HCT116 (cell line): Measurements from ENCODE around the gene NKX1-1. TPM values are rescaled to one million over a fixed set of nuclear protein-coding genes. Genes with fewer than 3 reads are reported as not detected.

Experiments used
- ATAC-seq: fragments of 200-7000 bp; cut with Tn5 transposase; 2 replicates; pipeline ENCODE4 v1.9.1; 2020; ENCODE audit warnings: mild to moderate bottlenecking, moderate library complexity
- BruUV-seq: library from RNA; stranded (reverse); fragments of 400-500 nt; replicated peaks from 2 replicates; lab custom pipeline; 2021; lab: Mats Ljungman, UMichigan
- CTCF ChIA-PET: fragments of 300-600 bp; sonication (Branson Sonifier 250); formaldehyde crosslinking; loops from one replicate; lab custom pipeline; 2021; ENCODE audit warnings: antibody characterized with exemption; lab: Charles Lee
- POLR2A ChIA-PET: fragments of 300-600, 350-600 bp; sonication (Branson Sonifier 250); formaldehyde crosslinking; loops from one replicate; lab custom pipeline; 2021; ENCODE audit warnings: antibody characterized with exemption; lab: Charles Lee
- RAD21 ChIA-PET, 2 experiments: fragments of 300-600 bp; sonication (Branson Sonifier 250); formaldehyde crosslinking; loops; one replicate each; lab custom pipeline; 2023; ENCODE audit warnings: low total read pairs in 2 of 2; ENCODE audit not compliant: uncharacterized antibody in 2 of 2, unreplicated experiment in 2 of 2, low non-redundant PET in 1 of 2; lab: Charles Lee
- DNase-seq: peaks from one replicate; pipeline ENCODE4 v3.0.0-alpha.2; 2010; ENCODE audit warnings: low read depth, low spot score
- H2AFZ ChIP-seq: fragments of 200-600 bp; shearing (Covaris generic), sonication (generic); 2 replicates; pipeline ENCODE4 v1.6.1; 2017; ENCODE audit warnings: low read depth, mixed run types, mixed read lengths, antibody characterized with exemption, low read length; ENCODE audit not compliant: poor library complexity, severe bottlenecking
- H3K27ac ChIP-seq: 2 replicates; pipeline ENCODE4 v1.5.1; 2012; ENCODE audit warnings: low read depth, low read length
- H3K27me3 ChIP-seq: fragments of 200-600 bp; sonication (generic); 2 replicates; pipeline ENCODE4 v1.6.1; 2016; ENCODE audit warnings: mixed run types, low read length, mixed read lengths; ENCODE audit not compliant: insufficient read depth
- H3K36me3 ChIP-seq, 2 experiments: fragments of 200-500 bp in 1 of 2; fragments of 200-600 bp in 1 of 2; sonication (Bioruptor generic) in 1 of 2; sonication (generic) in 1 of 2; 2 replicates each; pipeline versions ENCODE4 v1.5.1 to v1.6.1; 2014 to 2016; ENCODE audit warnings: low read length in 2 of 2, inconsistent platforms in 1 of 2, mixed read lengths in 1 of 2, mixed run types in 1 of 2; ENCODE audit not compliant: insufficient read depth in 2 of 2, control insufficient read depth in 1 of 2
- H3K4me1 ChIP-seq, 2 experiments: fragments of 200-600 bp in 1 of 2; sonication (generic) in 1 of 2; 2 replicates each; pipeline versions ENCODE4 v1.5.1 to v1.6.1; 2012 to 2017; ENCODE audit warnings: low read length in 2 of 2, inconsistent platforms in 1 of 2, mild to moderate bottlenecking in 1 of 2, mixed read lengths in 1 of 2, mixed run types in 1 of 2, moderate library complexity in 1 of 2; ENCODE audit not compliant: insufficient read depth in 2 of 2, control insufficient read depth in 1 of 2
- H3K4me2 ChIP-seq: fragments of 200-600 bp; sonication (generic); 2 replicates; pipeline ENCODE4 v1.6.1; 2017; ENCODE audit warnings: mixed run types, low read length, mixed read lengths
- H3K4me3 ChIP-seq, 2 experiments: fragments of 200-600 bp in 1 of 2; sonication (generic) in 1 of 2; replicated peaks in 1 of 2; 2 replicates each; pipeline ENCODE4 v1.5.1; 2011 to 2016; ENCODE audit warnings: low read length in 2 of 2, control low read depth in 1 of 2, low read depth in 1 of 2, mild to moderate bottlenecking in 1 of 2, mixed read lengths in 1 of 2, mixed run types in 1 of 2
- H3K79me2 ChIP-seq: fragments of 200-600 bp; sonication (generic); 2 replicates; pipeline ENCODE4 v1.6.1; 2017; ENCODE audit warnings: mild to moderate bottlenecking, mixed run types, low read length, moderate library complexity, mixed read lengths; ENCODE audit not compliant: insufficient read depth
- H3K9ac ChIP-seq: fragments of 200-600 bp; sonication (generic); 2 replicates; pipeline ENCODE4 v1.6.1; 2016; ENCODE audit warnings: low read length, mixed read lengths
- H3K9me2 ChIP-seq: fragments of 200-600 bp; sonication (generic), shearing (Covaris generic); 2 replicates; pipeline ENCODE4 v1.6.1; 2017; ENCODE audit warnings: mixed run types, mild to moderate bottlenecking, moderate library complexity; ENCODE audit not compliant: insufficient read depth
- H3K9me3 ChIP-seq, 2 experiments: fragments of 200-500 bp in 1 of 2; fragments of 200-600 bp in 1 of 2; sonication (Bioruptor generic) in 1 of 2; sonication (generic) in 1 of 2; 2 replicates each; pipeline ENCODE4 v1.6.1; 2014 to 2017; ENCODE audit warnings: low read length in 2 of 2, mixed read lengths in 2 of 2, inconsistent platforms in 1 of 2, low read depth in 1 of 2, mild to moderate bottlenecking in 1 of 2, mixed run types in 1 of 2, moderate library complexity in 1 of 2; ENCODE audit not compliant: control insufficient read depth in 1 of 2, insufficient read depth in 1 of 2
- H4K20me1 ChIP-seq: fragments of 200-600 bp; sonication (generic), shearing (Covaris generic); 2 replicates; pipeline ENCODE4 v1.6.1; 2017; ENCODE audit warnings: mixed run types, mild to moderate bottlenecking, moderate library complexity; ENCODE audit not compliant: insufficient read depth
- CBX3 ChIP-seq: IDR thresholded peaks from 2 replicates; pipeline ENCODE4 v1.6.1; 2012; ENCODE audit warnings: low read depth
- FOSL1 ChIP-seq: IDR thresholded peaks from 2 replicates; pipeline ENCODE4 v1.6.1; 2012; ENCODE audit warnings: low read depth
- JUND ChIP-seq: IDR thresholded peaks from 2 replicates; pipeline ENCODE4 v1.6.1; 2012
- YY1 ChIP-seq: IDR thresholded peaks from 2 replicates; pipeline ENCODE4 v1.6.1; 2011; ENCODE audit warnings: low read length, low read depth, moderate library complexity, mild to moderate bottlenecking; ENCODE audit not compliant: insufficient replicate concordance; ENCODE audit errors: extremely low read depth
- ZNF274 ChIP-seq: fragments of 200-500 bp; sonication (Bioruptor generic); IDR thresholded peaks from 2 replicates; pipeline ENCODE4 v1.6.1; 2014; ENCODE audit warnings: mild to moderate bottlenecking, low read depth, low read length, inconsistent platforms
- intact Hi-C: fragments of 100-400 bp; cut with micrococcal nuclease; formaldehyde crosslinking; loops from 2 replicates; pipeline ENCODE4 v1.10.0; 2022
- total RNA-seq: library from RNA; stranded (reverse); gene quantifications from one replicate; pipeline ENCODE4 v1.2.1, GENCODE V29; 2021; ENCODE audit not compliant: unreplicated experiment
- TF ChIP-seq, protein P1 (sequence below): IDR thresholded peaks from 2 replicates; pipeline ENCODE4 v1.6.1; 2012
- TF ChIP-seq, protein P2 (sequence below), 3 experiments: fragments of 200-600 bp in 1 of 3; sonication (generic) in 1 of 3; IDR thresholded peaks in 2 of 3; conservative IDR thresholded peaks in 1 of 3; 2 replicates each; pipeline ENCODE4 v1.5.1; 2012 to 2017; ENCODE audit warnings: low read depth in 2 of 3, low read length in 2 of 3, antibody characterized with exemption in 1 of 3, borderline replicate concordance in 1 of 3, control low read depth in 1 of 3, mild to moderate bottlenecking in 1 of 3, mixed read lengths in 1 of 3, mixed run types in 1 of 3, moderate library complexity in 1 of 3; ENCODE audit not compliant: insufficient read depth in 1 of 3
- TF ChIP-seq, protein P3 (sequence below): IDR thresholded peaks from 2 replicates; pipeline ENCODE4 v1.6.1; 2012

Gene NKX1-1
- total RNA-seq, 1 experiment from 2014 or later = not detected

- Histone ChIP-seq H3K9ac (no peak overlapping the region), H3K9me2 (no peaks in the 10 kb centered on the region), H3K27me3 (no peaks in the 10 kb centered on the region), H3K4me3 (no peak overlapping the region), H3K36me3 (no peaks in the 10 kb centered on the region; a peak in 2 of 4 replicates), H3K4me1 (peaks cover 0 to 5% of the 10 kb centered on the region in 2 experiments; a peak in 1 of 4 replicates), H4K20me1 (no peaks in the 10 kb centered on the region), H2AFZ (no peak overlapping the region), H3K79me2 (no peaks in the 10 kb centered on the region), H3K27ac (no peak overlapping the region), H3K4me2 (no peak overlapping the region), H3K9me3 (no peaks in the 10 kb centered on the region)
- BruUV-seq = no TSS peak
- ATAC-seq (no peak), DNase-seq (no peak)
- RAD21 ChIA-PET = no interaction called here
- POLR2A ChIA-PET = no interaction called here
- TF ChIP-seq FOSL1 (no peak), YY1 (no peak), ZNF274 (no peak), JUND (no peak), CBX3 (no peak)
- TF ChIP-seq, protein P1, sequence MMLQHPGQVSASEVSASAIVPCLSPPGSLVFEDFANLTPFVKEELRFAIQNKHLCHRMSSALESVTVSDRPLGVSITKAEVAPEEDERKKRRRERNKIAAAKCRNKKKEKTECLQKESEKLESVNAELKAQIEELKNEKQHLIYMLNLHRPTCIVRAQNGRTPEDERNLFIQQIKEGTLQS = no peak
- TF ChIP-seq, protein P2, sequence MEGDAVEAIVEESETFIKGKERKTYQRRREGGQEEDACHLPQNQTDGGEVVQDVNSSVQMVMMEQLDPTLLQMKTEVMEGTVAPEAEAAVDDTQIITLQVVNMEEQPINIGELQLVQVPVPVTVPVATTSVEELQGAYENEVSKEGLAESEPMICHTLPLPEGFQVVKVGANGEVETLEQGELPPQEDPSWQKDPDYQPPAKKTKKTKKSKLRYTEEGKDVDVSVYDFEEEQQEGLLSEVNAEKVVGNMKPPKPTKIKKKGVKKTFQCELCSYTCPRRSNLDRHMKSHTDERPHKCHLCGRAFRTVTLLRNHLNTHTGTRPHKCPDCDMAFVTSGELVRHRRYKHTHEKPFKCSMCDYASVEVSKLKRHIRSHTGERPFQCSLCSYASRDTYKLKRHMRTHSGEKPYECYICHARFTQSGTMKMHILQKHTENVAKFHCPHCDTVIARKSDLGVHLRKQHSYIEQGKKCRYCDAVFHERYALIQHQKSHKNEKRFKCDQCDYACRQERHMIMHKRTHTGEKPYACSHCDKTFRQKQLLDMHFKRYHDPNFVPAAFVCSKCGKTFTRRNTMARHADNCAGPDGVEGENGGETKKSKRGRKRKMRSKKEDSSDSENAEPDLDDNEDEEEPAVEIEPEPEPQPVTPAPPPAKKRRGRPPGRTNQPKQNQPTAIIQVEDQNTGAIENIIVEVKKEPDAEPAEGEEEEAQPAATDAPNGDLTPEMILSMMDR (IDR thresholded peaks at IDR 0.05 in 2 of 3, conservative IDR thresholded peaks at IDR 0.05 in 1 of 3; ENCODE audit: borderline replicate concordance in 1 of 3, insufficient read depth in 1 of 3, low read depth in 2 of 3, low read length in 2 of 3) = no peak
- TF ChIP-seq, protein P3, sequence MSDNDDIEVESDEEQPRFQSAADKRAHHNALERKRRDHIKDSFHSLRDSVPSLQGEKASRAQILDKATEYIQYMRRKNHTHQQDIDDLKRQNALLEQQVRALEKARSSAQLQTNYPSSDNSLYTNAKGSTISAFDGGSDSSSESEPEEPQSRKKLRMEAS = no peak
- intact Hi-C loops = loop anchor here (10.0 kb wide), 1 partner anchor 156 kb away; no protein-coding TSS in a partner anchor
- CTCF ChIA-PET = interaction anchor here (1.2 kb wide), 1 partner anchor 12 kb away, joined by 3 read pairs; the partner anchor contains the start of gene UVSSA
Observed at GRCh38 chr4:1358421-1359143, 47.7 kb downstream of the NKX1-1 start.
